PFSK-1 (cell line): ENCODE results near the gene NKTR.

Experiments
- FOXP2 ChIP-seq: optimal IDR thresholded peaks from 2 replicates; pipeline ENCODE3; 2011; ENCODE audit warnings: borderline replicate concordance, control low read depth, inconsistent platforms; ENCODE audit not compliant: insufficient read depth; ENCODE audit errors: extremely low read length, extremely low read depth
- TAF1 ChIP-seq: IDR thresholded peaks from 2 replicates; pipeline ENCODE4 v1.6.1; 2012; ENCODE audit warnings: low read length, control low read depth, borderline replicate concordance; ENCODE audit not compliant: insufficient read depth
- TF ChIP-seq, protein P1 (sequence below), 2 experiments: IDR thresholded peaks; 2 replicates each; pipeline versions ENCODE4 v1.6.1 to v1.8.0; 2011 to 2012; ENCODE audit warnings: low read depth in 2 of 2, low read length in 2 of 2, control low read depth in 1 of 2, inconsistent platforms in 1 of 2, mild to moderate bottlenecking in 1 of 2, moderate library complexity in 1 of 2; ENCODE audit not compliant: insufficient read depth in 1 of 2

DNA sequence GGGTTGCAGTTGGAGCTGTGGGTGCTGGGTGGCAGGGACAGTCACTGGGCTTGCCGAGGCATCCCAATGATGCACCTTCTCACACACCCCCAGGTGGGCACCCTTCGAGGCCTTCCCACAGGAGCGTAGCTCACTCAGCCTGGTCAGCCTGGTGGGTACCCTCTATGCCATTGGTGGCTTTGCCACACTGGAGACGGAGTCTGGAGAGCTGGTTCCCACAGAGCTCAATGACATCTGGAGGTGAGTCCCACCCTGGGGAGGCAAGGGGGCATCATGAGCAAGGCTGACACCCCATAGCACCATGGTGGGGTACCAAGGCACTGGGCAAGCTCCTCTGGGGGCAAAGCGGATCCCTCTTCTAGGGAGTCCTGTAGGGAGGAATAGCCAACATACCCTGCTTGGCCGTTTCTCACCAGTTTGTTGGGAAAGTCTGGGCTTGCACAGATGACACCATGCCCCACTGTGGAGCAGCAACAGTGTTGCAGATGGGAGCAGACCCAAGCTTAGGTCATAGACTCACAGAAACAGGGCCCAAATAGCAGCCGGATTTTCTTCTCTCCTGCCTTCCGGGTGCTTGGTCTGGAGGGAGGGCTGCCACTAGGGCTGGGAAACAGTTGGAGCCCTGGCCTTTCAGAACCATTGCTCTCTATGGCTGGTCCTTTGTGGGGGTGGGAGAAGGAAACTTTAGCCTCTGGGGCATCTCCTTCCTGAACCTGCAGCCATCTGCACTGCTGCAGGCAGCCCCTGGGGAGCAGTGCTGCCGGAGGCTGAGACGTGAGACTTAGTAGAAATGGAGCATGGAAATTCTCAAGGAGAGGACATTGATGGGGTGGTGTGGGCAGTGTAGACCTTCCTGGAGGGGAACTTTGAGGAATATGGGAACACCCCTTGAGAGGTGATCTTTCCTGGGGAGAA is 90.5 kb downstream of the NKTR start:
- no peak for TF ChIP-seq TAF1
- TF ChIP-seq FOXP2, result no peak
- TF ChIP-seq, protein P1, sequence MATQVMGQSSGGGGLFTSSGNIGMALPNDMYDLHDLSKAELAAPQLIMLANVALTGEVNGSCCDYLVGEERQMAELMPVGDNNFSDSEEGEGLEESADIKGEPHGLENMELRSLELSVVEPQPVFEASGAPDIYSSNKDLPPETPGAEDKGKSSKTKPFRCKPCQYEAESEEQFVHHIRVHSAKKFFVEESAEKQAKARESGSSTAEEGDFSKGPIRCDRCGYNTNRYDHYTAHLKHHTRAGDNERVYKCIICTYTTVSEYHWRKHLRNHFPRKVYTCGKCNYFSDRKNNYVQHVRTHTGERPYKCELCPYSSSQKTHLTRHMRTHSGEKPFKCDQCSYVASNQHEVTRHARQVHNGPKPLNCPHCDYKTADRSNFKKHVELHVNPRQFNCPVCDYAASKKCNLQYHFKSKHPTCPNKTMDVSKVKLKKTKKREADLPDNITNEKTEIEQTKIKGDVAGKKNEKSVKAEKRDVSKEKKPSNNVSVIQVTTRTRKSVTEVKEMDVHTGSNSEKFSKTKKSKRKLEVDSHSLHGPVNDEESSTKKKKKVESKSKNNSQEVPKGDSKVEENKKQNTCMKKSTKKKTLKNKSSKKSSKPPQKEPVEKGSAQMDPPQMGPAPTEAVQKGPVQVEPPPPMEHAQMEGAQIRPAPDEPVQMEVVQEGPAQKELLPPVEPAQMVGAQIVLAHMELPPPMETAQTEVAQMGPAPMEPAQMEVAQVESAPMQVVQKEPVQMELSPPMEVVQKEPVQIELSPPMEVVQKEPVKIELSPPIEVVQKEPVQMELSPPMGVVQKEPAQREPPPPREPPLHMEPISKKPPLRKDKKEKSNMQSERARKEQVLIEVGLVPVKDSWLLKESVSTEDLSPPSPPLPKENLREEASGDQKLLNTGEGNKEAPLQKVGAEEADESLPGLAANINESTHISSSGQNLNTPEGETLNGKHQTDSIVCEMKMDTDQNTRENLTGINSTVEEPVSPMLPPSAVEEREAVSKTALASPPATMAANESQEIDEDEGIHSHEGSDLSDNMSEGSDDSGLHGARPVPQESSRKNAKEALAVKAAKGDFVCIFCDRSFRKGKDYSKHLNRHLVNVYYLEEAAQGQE (IDR thresholded peaks at IDR 0.05; ENCODE audit: insufficient read depth in 1 of 2, low read depth in 2 of 2, low read length in 2 of 2), result no peak
